Medulla oblongata (tissue), 1 donor: ENCODE results near the gene RNU6-1.

Experiments
- DNase-seq: peaks from one replicate; pipeline ENCODE4 v3.0.0-alpha.2; 2015; ENCODE audit errors: extremely low spot score

The RNU6-1 gene

DNA sequence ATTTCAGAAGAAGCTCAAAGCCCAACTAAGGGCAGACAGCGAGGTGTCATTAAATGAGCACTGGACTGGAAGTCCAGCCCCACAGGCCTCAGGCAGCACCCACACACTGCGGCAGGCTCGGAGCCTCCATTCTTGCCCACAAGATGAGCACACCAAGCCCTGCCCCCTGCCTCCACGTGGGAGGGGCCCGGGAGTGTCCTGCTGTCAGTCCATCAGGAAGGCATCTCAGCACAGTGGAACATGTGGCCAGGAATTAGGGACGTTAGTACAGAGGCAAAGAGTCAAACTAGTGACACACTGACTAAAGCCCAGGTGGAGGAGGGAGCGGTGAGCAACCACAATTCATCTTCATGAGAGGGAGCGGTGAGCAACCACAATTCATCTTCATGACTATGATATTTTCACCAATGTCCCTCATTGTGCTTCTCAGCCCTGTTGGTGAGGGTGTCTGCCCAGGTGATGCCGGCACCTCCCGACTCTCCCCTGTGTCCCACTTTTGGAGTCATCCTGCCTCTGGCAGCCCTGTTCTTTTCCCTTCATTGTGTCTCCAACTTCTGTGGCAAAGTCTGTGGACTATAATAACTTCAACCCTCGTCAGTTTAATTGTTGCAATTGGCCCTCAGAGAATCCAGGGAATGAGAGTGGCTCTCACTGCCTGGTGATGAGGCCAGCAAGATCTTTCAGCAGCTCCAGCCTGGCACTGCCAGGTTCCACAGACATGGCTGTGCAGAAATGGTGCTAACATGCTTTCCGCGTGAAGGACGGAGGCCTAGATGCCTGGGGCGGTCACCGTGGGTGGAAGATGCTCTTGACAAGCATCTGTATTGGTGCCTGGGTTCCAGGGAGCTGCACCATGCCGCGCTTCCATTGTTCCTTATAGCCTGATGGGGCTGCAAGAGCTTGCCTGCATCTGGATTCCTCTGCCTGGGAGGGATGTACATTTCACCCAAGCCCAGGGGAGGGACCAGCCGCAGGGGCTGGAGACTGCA lies 37.6 kb downstream of the RNU6-1 start:
- no peak for DNase-seq

DNA sequence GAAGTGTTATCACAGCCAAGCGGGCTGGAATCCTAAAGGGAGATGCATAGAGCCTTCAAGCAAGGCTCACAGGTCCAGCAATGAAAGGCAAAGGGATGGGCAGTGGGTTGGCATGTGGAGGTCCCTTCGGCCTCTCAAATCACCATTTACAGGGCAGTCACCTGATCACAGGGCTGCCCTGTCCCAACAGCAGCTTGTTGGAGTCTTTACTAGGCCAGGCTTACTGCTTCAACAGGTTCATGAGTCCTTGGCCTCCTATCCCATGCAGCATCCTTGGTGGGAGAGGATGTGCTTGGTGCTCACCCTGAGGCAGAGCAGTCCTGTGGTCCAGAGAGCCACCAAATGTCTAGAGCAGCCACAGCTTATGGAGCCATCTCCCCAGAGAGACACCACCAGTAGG lies 38.7 kb downstream of the RNU6-1 start:
- no peak for DNase-seq

DNA sequence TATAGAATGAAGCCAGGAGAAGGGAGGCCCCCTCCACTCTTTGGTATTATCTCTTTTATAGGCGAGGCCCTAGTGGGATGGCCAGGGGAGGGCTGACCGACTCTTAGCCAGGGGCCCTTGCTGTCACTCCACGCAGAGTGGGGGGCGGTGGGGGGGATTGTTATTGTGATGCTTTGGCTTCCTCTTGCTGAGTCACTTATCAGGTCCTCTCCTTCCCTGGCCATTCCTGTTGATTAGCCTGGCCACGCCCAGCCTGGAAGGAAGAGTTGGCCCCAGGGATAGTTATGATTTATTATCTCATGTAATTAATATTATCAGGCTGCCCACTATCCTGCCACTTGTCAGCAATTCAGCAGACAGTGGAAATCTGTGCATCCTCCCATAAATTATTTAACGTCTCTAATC lies 40.0 kb downstream of the RNU6-1 start:
- DNase-seq, result no peak

DNA sequence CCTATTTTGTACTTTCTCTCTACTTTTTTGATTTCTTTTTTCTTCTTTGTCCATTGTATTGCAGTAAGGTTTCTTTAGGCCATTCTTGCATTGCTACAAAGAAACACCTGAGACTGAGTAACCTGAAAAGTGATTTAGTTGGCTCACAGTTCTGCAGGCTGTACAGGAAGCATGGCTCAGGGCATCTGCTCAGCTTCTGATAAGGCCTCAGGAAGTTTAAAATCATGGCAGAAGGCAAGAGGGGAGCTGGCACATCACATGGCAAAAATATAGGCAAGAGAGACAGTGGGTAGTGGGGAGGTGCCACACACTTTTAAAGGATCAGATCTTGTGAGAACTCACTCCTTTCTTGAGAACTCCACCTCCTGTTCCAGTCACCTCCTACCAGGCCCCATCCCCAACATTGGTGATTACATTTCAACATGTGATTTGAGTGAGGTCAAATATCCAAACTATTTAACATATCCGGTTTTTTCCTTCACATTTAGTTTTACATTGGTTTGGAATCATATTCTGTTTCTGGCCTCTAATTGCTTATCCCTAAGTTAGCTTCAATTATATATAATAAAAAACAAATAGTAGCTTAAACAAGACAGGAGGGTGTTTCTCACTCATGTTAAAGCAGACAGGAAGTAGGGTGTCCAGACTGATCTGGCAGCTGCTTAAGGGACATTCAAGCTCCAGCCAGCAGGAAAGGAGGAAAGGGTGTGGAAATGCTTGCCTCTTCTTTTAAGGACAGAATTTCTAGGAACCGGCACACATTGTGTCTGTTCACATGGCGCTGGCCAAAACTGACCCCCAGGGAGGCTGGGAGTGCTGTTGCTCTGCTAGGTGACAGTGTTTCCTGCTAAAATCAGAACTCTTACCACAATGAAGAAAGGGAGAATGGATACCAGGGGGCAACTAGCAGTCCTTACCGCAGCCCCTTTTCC lies 43.4 kb downstream of the RNU6-1 start:
- DNase-seq, result no peak

DNA sequence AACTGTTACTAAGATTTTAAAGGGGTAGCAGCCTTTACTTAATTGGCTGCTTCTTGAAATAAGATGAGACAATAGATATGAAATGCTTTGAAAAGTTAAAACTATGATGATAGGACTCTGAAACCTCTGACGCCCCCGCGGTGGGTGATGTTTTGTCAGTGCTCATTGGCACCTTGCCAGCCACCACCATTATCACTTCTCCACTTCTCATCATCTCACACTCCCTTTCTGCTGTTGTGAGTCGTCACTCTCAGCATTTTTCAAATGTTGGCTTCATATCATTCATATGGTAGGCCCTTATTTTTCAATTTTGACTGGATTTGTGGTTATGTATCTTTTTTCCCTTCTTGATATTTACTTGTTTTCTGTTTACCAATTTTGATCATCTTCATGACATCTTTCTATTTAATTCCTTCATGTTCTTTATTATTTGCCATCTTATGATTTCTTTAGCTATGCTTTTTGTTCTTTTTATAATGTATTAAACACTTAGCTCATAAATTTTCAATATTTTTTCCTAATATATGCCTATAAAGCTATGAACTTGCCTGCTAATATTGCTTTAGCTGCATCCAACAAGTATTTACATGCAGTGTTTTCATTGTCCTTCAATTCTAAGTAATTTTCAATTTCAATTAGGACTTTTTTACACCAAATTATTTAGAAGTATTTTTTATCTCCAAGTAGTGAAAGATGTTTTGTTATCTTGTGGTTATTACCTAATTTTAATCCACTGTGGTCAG lies 44.8 kb downstream of the RNU6-1 start:
- DNase-seq, result no peak

DNA sequence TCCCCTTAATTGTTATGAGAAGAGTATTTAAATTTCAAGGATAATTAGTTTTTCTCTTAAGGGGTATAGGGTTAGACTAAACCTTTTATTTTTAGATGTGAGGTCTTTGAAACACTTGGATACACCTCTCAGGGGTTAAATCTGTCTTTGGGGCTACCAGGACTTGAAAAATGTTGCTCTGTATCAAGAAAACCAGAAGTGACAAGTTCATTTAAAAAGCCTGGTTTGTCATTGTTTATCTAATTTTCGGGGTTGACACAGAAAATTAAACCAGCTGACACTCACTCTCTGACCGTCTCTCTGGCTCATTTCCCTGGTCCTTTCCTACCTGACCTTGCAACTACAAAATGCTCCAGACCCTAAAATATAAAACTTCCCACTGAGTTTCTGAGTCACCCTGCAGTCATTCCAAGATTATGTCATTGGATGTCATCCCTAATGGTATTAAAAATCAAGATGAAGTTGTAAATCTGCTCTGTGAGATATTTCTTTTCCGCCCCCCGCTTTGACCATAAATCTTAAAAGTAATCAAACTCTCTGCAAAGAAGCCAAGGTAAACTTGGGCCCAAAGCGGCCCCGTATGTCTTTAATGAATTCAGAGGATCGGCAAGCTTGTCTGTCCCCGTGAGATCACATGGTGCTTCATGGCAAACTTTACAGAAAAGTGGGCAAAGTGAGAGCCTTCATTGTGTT lies 47.4 kb downstream of the RNU6-1 start:
- DNase-seq, result no peak

DNA sequence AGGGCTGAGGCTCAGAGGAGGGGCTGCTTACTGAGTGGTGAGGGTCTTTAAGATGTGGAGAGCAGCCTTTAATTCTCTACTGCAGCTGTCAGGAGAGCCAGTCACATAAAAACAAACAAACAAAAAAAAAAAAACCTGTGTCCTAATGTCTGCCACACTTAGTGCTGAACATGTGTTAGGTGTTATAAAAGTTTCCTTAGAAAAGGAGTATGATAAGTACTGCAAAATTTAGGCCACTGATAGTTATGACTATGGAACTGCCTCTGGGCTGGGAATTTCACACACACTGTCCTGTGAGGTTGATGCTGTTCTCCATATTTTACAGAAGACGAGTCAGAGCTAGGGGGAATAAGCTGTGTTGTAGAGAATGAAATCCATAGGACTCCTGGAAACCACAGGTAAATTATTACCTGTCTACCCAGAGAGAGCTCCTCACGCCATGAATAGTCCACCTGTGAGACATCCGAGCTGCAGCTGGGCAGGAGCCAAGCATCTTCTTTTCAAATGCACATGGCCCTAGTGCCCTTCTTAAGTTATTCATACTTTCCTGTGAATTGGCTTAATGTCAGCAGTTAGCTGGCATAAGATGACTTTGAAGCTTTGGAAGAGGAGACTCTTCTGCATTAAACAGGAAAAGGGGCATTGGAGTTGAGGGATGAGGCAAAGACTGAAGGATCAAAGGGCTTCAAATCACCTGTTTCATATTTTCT lies 49.1 kb downstream of the RNU6-1 start:
- no peak for DNase-seq
